Colonic mucosa (tissue), 4 donors: ENCODE data around the gene CEP170B. TPM values are rescaled to one million over a fixed set of nuclear protein-coding genes. Genes with fewer than 3 reads are reported as not detected.

Source experiments
- DNase-seq: peaks from one replicate; pipeline ENCODE4 v3.0.0-alpha.2; 2020
- H3K27ac ChIP-seq: fragments of 200-600 bp; one replicate; pipeline ENCODE4 v1.8.0; 2021
- H3K27me3 ChIP-seq: fragments of 200-600 bp; one replicate; pipeline ENCODE4 v1.8.0; 2021
- H3K36me3 ChIP-seq: fragments of 200-600 bp; one replicate; pipeline ENCODE4 v1.8.0; 2021
- H3K4me1 ChIP-seq: fragments of 200-600 bp; one replicate; pipeline ENCODE4 v1.8.0; 2021; ENCODE audit warnings: mild to moderate bottlenecking
- H3K4me3 ChIP-seq: fragments of 200-600 bp; one replicate; pipeline ENCODE4 v1.8.0; 2021
- H3K9ac ChIP-seq, 2 donors: one replicate each; pipeline ENCODE4 v1.7.0; 2013; ENCODE audit warnings: control low read depth in 2 of 2, low read depth in 2 of 2, low read length in 2 of 2
- H3K9me3 ChIP-seq: fragments of 200-600 bp; one replicate; pipeline ENCODE4 v1.8.0; 2021
- CTCF ChIP-seq: fragments of 200-600 bp; IDR thresholded peaks from one replicate; pipeline ENCODE4 v1.8.0; 2022; ENCODE audit warnings: antibody characterized with exemption, mild to moderate bottlenecking
- intact Hi-C: fragments of 100-400 bp; cut with DNase I; formaldehyde crosslinking; loops from one replicate; pipeline ENCODE4 v1.14.1; 2022
- total RNA-seq, 2 donors: library from RNA; stranded (reverse); fragmentation: NEBNext Ultra II Directional in 1 of 2; extraction: Animal tissue kit (Norgen Biotek cat#: 25700) in 1 of 2; gene quantifications; one replicate each; pipeline ENCODE4 v1.2.1, GENCODE V29; 2021
- donor health status: healthy.
- donor health status: DM: no; HTN: no; CAD: no.
- donor health status: DM: no; HTN: no; CAD: no.

Gene CEP170B
- total RNA-seq, 2 donors from 2014 or later, result 57.2 to 110 TPM

GRCh38 chr14:104871656-104872468, 6.8 kb downstream of the CEP170B start:
- H3K36me3 ChIP-seq, result no peaks in the 10 kb centered on the region
- H3K27ac ChIP-seq, result no peak overlapping the region
- no peak overlapping the region for H3K9ac ChIP-seq
- intact Hi-C loops, result no loop called here
- DNase-seq, result no peak
- H3K4me1 ChIP-seq, result peaks cover 4% of the 10 kb centered on the region
- no peak overlapping the region for H3K4me3 ChIP-seq
- H3K27me3 ChIP-seq, result no peaks in the 10 kb centered on the region
- H3K9me3 ChIP-seq, result no peaks in the 10 kb centered on the region
- TF ChIP-seq CTCF, result no peak

- H3K9me3 ChIP-seq, result no peaks in the 10 kb centered on the region
- TF ChIP-seq CTCF, result no peak
- no peak overlapping the region for H3K27ac ChIP-seq
- no peaks in the 10 kb centered on the region for H3K27me3 ChIP-seq
- H3K4me3 ChIP-seq, result no peak overlapping the region
- H3K9ac ChIP-seq, result no peak overlapping the region
- H3K36me3 ChIP-seq, result no peaks in the 10 kb centered on the region
- intact Hi-C loops, result no loop called here
- no peak for DNase-seq
- no peaks in the 10 kb centered on the region for H3K4me1 ChIP-seq
These were observed 7.6 kb downstream of the CEP170B start for GRCh38 chr14:104872469-104873341.

GRCh38 chr14:104873380-104874055, 8.4 kb downstream of the CEP170B start:
- Histone ChIP-seq H3K27ac (no peak overlapping the region), H3K9me3 (no peaks in the 10 kb centered on the region), H3K9ac (no peak overlapping the region), H3K27me3 (no peaks in the 10 kb centered on the region), H3K4me3 (no peak overlapping the region), H3K4me1 (no peaks in the 10 kb centered on the region), H3K36me3 (peaks cover 6% of the 10 kb centered on the region)
- DNase-seq, result no peak
- TF ChIP-seq CTCF, result no peak
- intact Hi-C loops, result no loop called here

- no peaks in the 10 kb centered on the region for H3K27me3 ChIP-seq
- H3K27ac ChIP-seq, result no peak overlapping the region
- no peaks in the 10 kb centered on the region for H3K9me3 ChIP-seq
- no peak for TF ChIP-seq CTCF
- no peaks in the 10 kb centered on the region for H3K4me1 ChIP-seq
- no peak for DNase-seq
- H3K4me3 ChIP-seq, result no peak overlapping the region
- no peak overlapping the region for H3K9ac ChIP-seq
- peaks cover 6% of the 10 kb centered on the region for H3K36me3 ChIP-seq
- intact Hi-C loops, result no loop called here
These were observed 9.1 kb downstream of the CEP170B start for GRCh38 chr14:104874110-104874531.
